HG02970 (cell line): ENCODE data around the gene TRIP11.
"Not testable (repeated sequence)": the region's sequence is repeated elsewhere in the genome, so short reads cannot be mapped to it uniquely, and the experiment has no call there.

Experiments
- ATAC-seq: cut with Tn5 transposase; IDR thresholded peaks from one replicate; pipeline ENCODE4 v1.9.1; 2021; ENCODE audit warnings: mild to moderate bottlenecking, moderate library complexity, moderate number of reproducible peaks; ENCODE audit not compliant: unreplicated experiment, low FRiP score

Gene TRIP11

DNA sequence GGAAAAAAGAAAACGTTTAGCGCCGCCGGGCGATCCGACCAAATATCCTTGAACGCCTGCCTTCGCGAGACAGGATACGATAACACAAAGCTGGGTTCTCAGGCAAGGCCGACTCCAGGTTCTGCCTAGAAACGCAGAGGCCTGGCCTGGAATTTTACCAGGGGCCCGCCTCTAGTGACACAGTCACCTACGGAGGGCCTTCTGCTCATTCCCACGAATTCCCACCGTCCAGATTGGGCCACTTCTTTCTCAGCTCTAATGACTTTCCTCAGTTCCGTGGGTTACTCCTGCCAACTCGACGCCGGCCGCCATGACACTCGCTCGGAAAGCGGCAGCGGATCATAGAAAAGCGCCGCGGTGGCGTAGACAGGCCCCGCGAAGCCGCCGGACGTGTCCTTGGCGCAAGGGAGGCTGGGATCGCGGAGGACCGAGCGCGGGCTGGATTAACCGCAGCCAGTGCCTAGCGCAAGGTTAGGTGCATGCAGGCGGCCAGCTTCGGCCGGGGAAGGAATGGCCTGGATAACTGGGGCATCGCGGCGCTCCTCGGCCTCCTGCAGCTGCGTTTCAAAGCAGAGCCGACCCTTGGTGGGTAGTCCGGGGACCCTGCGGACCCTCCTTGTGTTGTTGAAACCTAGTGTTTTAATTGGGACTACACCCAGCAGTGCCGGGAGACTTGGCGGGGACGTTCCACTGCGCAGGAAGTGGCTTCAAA lies at the start of gene TRIP11:
Gene TRIP11 (minus strand): TSS at position 341 of the 712 bp plus-strand sequence. CDS start 374 bp downstream, outside the sequence.
- peak; percentile 98 for ATAC-seq

DNA sequence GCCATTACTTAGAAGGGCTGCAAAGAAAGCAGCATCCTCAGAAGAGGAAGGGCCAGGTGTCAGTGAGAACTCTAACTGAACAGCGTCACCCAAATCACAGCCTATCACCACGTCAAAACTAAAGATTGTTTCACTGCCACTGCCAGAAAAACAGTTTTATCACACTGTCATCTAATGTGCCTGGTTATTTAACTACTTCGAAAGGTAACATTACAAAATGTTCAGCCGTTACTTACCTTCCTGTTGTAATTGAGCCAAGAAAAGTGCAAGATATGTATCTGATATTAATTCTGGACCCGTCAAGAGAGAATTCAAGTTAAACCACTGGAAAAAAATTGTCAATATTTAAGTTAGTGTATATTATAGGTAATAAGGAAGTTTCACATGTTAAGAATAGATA lies 48.6 kb upstream of the TRIP11 start:
- no peak for ATAC-seq

GRCh38 chr14:92074555-92074954 lies 34.7 kb upstream of the TRIP11 start:
- no peak for ATAC-seq

- no peak for ATAC-seq
Observed at GRCh38 chr14:92058006-92058917, 18.4 kb upstream of the TRIP11 start.

DNA sequence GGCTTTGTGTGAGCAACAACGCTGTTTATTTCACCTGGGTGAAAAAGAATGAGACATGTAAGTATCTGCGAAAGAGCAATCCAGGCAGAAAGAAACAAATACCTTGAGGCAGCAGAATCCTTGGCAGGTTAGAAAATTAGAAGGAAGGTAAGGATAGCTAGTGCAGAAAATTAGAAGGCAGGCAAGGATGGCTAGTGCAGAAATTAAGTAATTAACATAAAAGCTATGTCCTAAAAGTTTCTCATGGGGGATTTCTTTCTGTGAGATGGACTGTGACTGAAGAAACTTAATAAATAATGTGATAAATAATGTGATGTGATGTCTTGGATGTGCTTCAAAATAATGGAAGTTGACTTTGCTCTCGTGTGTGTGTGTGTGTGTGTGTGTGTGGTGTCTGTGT lies 9.9 kb upstream of the TRIP11 start:
- ATAC-seq: no peak

GRCh38 chr14:92049221-92049620 lies 9.4 kb upstream of the TRIP11 start:
- ATAC-seq: not testable (repeated sequence)

- ATAC-seq: not testable (repeated sequence)
Observed at GRCh38 chr14:92045904-92046303, 6.0 kb upstream of the TRIP11 start.

GRCh38 chr14:92041766-92042165 lies 1.9 kb upstream of the TRIP11 start:
- not testable (repeated sequence) for ATAC-seq

- ATAC-seq: no peak
Observed at GRCh38 chr14:92041203-92041602, 1.3 kb upstream of the TRIP11 start.

DNA sequence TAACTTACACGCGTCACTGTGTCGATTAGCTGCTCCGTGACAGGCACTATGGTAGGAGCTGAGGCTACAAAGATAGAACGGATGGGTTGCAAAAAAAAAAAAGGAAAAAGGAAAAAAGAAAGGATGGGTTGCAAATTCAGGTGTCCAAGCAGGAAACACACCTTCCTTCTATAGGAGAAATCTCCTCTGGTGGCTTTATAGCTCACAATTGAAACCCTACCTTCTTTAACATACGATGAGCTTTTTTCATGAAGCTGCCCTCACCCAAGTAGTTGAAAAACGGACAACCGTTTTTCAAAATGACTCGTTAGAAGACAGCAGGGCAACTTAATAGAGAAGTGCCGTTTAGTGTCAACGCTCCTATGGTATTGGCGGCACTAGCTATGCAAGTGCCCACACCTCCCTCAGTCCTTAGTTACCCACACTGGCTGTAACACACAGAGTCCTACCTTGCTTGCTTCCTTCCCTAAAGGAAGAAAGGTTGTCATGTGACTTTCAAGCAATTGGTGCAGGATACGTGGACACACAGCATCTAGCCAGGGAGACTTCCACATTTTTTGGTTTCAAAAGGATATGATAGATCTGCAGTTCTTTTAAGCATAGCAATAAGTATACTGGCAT lies 682 bp upstream of the TRIP11 start:
- no peak for ATAC-seq

DNA sequence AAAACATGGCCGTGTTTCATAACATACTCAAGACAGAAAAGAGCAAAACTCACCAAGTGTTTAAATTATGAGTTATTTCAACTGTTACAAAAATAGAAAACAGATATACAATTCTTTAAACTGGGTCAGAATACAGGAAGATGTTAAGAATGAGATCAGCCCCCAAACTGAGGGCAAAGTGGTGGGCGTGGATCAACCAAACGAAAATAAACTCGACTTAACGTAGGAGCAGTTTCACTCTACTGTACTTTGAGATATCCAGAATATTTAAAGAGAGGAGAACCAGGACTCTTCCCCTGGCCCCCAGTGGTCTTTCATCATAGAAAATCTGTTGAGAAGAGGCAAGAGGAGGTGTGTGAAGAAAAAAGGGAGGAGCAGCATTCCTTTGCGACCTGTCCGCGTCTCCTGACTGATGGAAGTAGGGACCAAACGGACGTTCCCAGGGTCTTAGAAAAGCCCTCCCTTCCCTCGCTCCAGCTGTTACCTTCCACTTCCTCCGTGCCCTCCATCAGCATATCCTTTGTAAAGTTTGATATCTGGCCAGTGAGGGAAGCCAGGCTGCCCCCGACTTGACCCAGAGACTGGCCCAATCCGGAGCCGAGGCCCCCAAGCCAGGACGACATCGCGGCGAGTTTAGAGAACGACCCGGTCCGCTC lies 668 bp downstream of the TRIP11 start:
- ATAC-seq: no peak

DNA sequence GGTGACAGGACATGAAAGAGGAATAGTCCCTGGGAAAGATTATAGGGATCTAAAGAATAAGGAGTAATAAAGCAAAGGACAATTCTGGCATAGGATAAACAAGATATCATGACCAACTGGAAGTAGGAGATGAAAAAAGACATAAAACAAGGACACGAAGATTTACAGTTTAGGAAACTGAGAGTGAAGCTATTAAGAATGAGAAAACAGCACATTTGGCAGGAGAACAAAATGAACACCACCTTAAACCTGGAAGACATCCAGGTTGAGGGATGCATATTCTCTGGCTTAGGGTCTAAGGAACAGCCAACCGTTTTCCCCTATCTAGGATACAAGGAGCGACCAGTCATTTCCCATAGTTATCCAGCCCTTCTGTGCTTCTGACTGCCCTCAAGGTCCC lies 1.9 kb downstream of the TRIP11 start:
- no peak for ATAC-seq

DNA sequence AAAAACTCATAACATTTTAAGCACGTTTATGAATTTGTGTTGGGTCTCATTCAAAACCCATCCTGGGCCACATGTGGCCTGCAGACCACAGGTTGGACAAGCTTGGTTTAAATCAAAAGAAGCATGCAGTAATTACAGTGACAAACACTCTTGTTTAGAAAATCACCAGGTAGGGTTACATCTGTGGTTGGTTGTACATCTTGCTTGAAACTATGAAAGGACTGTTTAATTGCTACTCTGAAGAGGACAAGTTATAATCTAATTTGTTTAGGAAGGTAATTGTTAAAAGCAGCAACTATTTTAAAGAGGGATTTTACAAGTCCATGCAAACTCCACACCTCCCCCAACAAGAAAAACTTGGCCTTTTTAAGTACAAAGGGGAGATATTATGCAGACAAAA lies 4.0 kb downstream of the TRIP11 start:
- ATAC-seq: no peak

GRCh38 chr14:92033906-92034687 lies 5.8 kb downstream of the TRIP11 start:
- ATAC-seq: no peak

GRCh38 chr14:92033433-92033832 lies 6.4 kb downstream of the TRIP11 start:
- ATAC-seq: no peak

GRCh38 chr14:92026548-92027190 lies 13.2 kb downstream of the TRIP11 start:
- no peak for ATAC-seq

DNA sequence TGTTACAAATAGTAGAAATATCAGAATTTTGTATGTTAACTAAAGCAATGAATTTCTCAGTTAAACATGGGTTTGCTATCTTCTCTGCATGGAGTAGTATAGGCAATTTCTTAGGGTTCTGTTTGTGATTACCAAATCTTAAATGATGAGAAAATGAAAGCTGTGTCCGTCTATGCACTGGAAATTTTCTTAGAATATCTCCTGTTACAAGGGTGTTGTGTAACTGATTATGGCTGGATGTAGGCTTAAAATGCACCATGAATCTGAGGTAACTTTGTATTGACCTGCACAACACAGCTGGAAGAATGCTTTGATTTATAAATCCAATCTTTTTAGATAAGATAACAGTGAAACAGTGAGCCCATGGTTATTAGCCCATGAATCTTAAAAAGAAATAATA lies 17.8 kb downstream of the TRIP11 start:
- ATAC-seq: no peak

- ATAC-seq: no peak
Observed at GRCh38 chr14:92021523-92021922, 18.3 kb downstream of the TRIP11 start.

- no peak for ATAC-seq
Observed at GRCh38 chr14:92014040-92014439, 25.8 kb downstream of the TRIP11 start.
